K562 treated with DMSO at 1 percent for 12 hours (cell line): Measurements from ENCODE around the gene PMIS2. TPM values are rescaled to one million over a fixed set of nuclear protein-coding genes. Genes with fewer than 3 reads are reported as not detected.

Experiments used
- total RNA-seq: library from RNA; unstranded; fragments of 300-600 nt; gene quantifications from 2 replicates; pipeline ENCODE4 v1.2.3, GENCODE V29; 2022; ENCODE audit not compliant: insufficient read depth

The PMIS2 gene
- not detected in 2 replicates for total RNA-seq

GRCh38 chr19:35585848-35586247 is at the start of gene PMIS2:
TSS of gene PMIS2 (plus strand) at chr19:35586173. CDS start at chr19:35586260, 87 bp downstream.

DNA sequence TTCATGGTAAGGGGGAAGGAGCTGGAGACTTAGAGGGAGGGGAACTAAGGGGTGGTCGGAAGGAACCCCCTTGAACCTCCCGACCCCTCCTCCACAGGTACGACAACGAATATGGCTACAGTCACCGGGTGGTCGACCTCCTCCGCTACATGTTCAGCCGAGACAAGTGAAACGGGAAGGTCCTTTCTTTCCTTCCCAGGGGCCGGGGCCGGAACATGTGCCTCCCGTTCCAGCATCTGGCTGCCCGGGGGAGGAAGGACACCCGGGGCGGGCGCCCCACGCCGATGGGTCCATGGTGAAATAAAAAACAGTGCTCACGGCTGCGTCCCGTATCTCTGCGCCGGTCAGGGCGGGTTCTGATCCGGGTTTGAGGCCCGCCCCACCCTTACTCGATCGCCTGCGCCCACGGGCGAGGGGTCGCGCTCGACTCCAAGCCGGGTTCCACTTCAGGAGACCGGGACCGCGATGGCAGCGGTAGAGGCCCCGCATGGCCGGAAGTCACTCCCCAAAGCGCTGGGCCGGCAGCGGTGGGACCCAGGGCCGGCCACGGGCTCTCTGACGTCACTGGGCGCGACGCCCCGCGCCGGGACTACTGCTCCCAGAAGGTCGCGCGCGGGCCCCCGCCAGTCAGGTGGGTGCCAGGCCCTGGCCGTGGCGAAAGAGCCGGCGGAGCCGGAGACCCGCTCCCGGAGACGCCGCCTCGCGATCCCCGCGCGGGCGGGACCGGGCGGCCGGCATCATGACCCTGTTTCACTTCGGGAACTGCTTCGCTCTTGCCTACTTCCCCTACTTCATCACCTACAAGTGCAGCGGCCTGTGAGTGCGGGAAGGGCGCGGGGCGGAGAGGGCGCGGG is 40.7 kb upstream of the PMIS2 start, which contains the start of gene TMEM147:
Gene TMEM147 (plus strand): TSS at position 626 of the 854 bp plus-strand sequence. CDS start 114 bp downstream, at position 740.

DNA sequence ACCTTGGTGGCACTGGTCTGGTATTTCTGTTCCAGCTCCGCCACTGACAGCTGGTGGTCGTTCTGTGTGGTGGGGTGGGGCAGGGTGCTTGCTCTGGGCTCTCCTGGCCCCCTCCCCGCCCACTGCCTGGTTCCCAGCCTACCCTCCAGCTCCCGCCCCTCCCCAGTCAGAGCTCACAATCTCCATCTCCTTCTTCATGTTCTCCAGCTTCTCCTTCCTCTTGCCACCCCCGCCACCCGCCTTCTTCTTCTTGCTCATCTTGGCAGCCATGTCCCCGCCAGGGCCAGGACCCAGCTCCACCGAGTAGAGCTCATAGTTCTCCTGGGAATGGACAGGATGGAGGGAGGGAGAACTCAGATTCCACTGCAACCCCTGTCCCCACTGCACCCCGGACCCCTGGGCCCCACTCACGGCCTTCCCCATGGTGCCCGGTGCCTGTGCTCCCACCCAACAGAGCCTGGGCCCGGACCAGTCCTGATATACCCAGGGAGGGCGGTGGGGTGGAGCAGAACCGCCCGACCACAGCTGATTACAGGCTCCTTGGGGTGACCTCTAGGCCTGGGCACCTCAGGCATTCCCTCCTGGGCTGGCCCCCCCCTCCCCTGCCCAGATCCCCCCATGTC is 22.7 kb upstream of the PMIS2 start, which contains the start of gene ATP4A:
Gene ATP4A (minus strand): TSS at position 452 of the 623 bp plus-strand sequence. CDS start 29 bp downstream, at position 423.

DNA sequence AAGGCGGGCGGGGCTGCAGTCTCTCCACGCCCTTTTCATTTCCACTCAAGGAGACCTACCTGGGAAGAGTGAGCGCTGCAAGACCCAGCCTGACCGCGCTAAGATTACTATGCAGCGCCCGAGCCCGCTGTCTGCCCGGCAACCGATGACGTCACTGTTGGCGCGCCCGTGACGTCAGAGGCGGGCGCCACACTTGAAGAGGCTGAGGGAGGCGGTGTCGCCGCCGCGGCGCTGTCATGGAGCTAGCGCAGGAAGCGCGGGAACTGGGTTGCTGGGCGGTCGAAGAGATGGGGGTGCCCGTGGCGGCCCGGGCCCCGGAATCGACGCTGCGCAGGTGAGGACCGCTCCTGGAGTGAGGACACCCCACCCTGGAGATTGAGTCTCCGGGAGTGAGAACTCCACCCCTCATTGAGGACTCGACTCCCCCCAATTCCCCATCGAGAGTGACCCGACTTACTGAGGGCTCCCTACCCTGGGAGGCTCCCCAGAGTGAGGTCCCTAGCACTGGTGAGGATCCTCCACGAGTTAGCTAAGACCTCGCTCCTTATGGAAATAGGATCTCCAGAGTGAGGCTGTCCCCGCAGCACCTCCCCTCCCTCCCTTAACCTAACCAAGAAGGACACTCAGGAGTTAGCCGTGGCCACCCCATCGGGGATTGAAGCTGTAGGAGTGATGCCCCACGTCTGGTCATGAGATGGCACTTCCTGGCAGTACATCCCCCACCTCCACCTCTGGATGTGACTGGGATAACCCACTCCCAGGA is 26.8 kb downstream of the PMIS2 start, which contains the start of gene HAUS5:
Gene HAUS5 (plus strand): TSS at position 177 of the 763 bp plus-strand sequence. CDS start 60 bp downstream, at position 237.

GRCh38 chr19:35628565-35629331 is 42.8 kb downstream of the PMIS2 start, which contains the start of gene RBM42:
TSS of gene RBM42 (plus strand) at chr19:35629036. CDS start at chr19:35629154, 118 bp downstream.

Other genes starting within 250 kb of the PMIS2 start
- not detected in 2 replicates for gene FFAR1, start 238.3 kb upstream of the PMIS2 start, total RNA-seq
- not detected in 2 replicates for gene FFAR3, start 227.7 kb upstream of the PMIS2 start, total RNA-seq
- gene GPR42, start 215.1 kb upstream of the PMIS2 start, total RNA-seq, result not detected in 2 replicates
- not detected in 2 replicates for gene FFAR2, start 137.9 kb upstream of the PMIS2 start, total RNA-seq
- gene KRTDAP, start 95.7 kb upstream of the PMIS2 start, total RNA-seq, result not detected in 2 replicates
- not detected in 2 replicates for gene DMKN, start 72.5 kb upstream of the PMIS2 start, total RNA-seq
- gene SBSN, start 57.9 kb upstream of the PMIS2 start, total RNA-seq, result not detected in 2 replicates
- gene GAPDHS, start 52.7 kb upstream of the PMIS2 start, total RNA-seq, result not detected in 2 replicates
- 104 and 142 TPM in 2 replicates for gene TMEM147, start 40.5 kb upstream of the PMIS2 start, total RNA-seq
- not detected in 2 replicates for gene ATP4A, start 22.5 kb upstream of the PMIS2 start, total RNA-seq
- 18.2 and 37.8 TPM in 2 replicates for gene HAUS5, start 26.6 kb downstream of the PMIS2 start, total RNA-seq
- 182 and 236 TPM in 2 replicates for gene RBM42, start 42.9 kb downstream of the PMIS2 start, total RNA-seq
- gene ETV2, start 55.6 kb downstream of the PMIS2 start, total RNA-seq, result 1.7 and 2.1 TPM in 2 replicates
- gene COX6B1, start 62.1 kb downstream of the PMIS2 start, total RNA-seq, result 995 and 1,433 TPM in 2 replicates
- gene UPK1A, start 80.3 kb downstream of the PMIS2 start, total RNA-seq, result not detected in 2 replicates
- not detected in 2 replicates for gene ZBTB32, start 118.4 kb downstream of the PMIS2 start, total RNA-seq
- 20.4 and 28.5 TPM in 2 replicates for gene KMT2B, start 131.8 kb downstream of the PMIS2 start, total RNA-seq
- 10.9 and 19.2 TPM in 2 replicates for gene IGFLR1, start 156.3 kb downstream of the PMIS2 start, total RNA-seq
- gene U2AF1L4, start 159.2 kb downstream of the PMIS2 start, total RNA-seq, result 4.5 and 8.7 TPM in 2 replicates
- gene PSENEN, start 159.5 kb downstream of the PMIS2 start, total RNA-seq, result 21.0 and 49.5 TPM in 2 replicates
- gene LIN37, start 162.4 kb downstream of the PMIS2 start, total RNA-seq, result 24.0 and 25.9 TPM in 2 replicates
- not detected in 2 replicates for gene HSPB6, start 170.9 kb downstream of the PMIS2 start, total RNA-seq
- 5.4 and 18.6 TPM in 2 replicates for gene PROSER3, start 172.0 kb downstream of the PMIS2 start, total RNA-seq
- 4.2 and 5.9 TPM in 2 replicates for gene ARHGAP33, start 189.4 kb downstream of the PMIS2 start, total RNA-seq
- gene PRODH2, start 226.7 kb downstream of the PMIS2 start, total RNA-seq, result not detected in 2 replicates